Kidney tubule cell (primary cell): ENCODE data around the gene CCDC88B.

Source experiments
- DNase-seq: peaks from one replicate; pipeline ENCODE4 v3.0.0-alpha.2; 2018; ENCODE audit warnings: low spot score

The CCDC88B gene

DNA sequence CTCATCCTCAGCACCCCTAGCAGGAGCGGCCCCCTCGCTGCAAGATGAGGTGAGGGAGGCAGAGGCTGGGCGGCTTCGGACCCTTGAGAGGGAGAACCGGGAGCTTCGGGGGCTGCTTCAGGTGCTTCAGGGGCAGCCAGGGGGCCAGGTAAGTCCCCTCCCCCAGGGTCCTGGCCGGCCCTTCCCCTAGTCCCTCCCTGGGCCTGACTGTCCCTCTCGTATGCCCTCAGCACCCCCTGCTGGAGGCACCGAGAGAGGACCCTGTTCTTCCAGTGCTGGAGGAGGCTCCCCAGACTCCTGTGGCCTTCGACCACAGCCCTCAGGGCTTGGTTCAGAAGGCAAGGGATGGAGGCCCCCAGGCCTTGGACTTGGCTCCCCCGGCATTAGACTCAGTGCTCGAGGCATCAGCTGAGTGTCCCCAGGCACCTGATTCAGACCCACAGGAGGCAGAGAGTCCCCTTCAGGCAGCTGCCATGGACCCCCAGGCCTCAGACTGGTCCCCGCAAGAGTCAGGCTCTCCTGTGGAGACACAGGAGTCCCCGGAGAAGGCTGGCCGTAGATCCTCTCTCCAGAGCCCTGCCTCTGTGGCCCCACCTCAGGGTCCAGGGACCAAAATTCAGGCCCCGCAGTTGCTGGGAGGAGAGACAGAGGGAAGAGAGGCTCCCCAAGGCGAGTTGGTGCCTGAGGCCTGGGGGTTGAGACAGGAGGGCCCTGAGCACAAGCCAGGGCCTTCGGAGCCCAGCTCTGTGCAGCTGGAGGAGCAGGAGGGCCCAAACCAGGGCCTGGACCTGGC is 4.0 kb downstream of the CCDC88B start:
- DNase-seq: no peak

DNA sequence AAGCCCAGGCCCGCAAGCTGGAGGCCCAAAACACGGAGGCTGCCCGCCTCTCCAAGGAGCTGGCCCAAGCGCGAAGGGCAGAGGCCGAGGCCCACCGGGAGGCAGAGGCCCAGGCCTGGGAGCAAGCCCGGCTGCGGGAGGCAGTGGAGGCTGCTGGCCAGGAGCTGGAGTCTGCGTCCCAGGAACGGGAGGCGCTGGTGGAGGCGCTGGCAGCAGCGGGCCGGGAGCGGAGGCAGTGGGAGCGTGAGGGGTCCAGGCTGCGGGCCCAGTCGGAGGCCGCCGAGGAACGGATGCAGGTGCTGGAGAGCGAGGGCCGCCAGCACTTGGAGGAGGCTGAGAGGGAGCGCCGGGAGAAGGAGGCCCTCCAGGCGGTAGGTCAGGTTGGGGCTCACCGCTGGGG is 4.8 kb downstream of the CCDC88B start:
- no peak for DNase-seq

DNA sequence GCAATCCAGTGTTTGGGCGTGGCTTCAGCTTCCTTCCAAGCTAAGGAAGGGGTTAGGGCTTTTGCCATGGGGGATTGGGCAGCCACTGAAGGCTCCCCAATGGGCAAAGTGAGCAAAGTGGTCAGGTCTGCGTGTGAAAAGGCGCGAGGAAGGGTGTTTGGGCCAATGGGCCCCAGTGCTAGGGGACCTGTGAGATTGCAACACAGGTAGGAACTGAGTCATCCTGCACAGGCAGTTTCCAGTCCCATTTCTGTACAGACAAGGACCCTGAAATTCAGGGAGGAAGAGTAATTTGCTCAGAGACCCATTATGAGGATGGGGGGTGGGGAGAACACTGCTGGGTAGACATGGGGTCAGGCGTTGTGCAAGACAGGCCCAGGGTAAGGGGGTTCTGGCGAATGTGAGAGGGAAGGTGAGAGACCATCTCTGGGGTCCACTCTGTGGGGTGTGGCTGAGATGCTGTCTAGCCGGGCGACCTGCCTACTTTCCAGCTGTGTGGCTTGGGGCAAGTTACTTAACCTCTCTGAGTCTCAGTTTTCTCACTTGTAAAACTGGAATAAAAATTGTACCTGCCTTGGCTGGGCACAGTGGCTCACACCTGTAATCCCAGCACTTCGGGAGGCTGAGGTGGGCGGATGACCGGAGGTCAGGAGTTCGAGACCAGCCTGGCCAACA is 7.3 kb downstream of the CCDC88B start:
- DNase-seq: peak; percentile 16

DNA sequence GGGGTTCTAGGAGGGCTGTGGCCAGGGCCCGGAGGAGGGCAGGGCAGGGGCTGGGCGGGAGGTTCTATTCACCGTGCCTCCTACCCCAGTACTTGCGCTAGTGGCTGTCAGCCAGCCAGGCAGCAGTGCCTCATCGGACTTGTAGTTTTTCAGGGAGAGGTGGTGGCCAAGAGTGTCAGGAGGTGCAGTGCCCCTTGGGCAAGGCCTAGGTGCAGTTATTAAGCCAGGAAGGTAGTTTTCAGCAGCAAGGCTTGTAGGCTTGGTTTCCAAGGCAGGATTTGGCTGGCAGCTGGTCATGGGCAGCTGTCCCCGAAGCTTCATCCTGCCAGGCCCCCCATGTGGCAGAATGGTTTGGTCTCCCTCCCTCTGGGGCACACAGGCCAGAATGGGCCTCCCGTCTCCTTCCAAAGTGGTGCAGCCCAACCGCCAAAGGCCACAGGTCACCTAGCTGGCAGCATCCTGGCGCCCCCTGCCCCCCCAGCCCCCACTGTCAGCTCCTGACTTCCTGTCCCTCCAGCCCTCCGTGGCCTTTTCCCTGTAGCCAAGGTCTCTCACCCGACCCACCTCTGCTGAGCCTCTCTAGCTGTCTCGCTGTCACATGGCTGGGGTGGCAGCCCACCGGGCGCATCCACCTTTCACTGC is 8.5 kb downstream of the CCDC88B start:
- no peak for DNase-seq

DNA sequence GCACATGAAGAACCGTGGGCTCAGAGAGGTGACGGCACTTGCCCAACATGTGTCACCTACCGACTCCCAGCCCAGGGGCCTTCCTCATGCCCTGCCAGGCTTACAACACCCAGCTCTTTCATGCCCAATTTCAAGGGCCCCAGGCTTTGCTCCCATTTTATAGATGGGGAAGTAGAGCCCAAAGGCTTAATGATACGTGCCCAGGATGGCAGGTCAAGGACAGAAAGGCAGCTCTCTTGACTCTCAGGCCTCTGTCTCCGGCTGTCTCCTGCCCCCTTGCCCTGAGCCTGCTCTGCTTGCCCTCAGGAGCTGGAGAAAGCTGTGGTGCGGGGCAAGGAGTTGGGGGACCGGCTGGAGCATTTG is 9.0 kb downstream of the CCDC88B start:
- no peak for DNase-seq

DNA sequence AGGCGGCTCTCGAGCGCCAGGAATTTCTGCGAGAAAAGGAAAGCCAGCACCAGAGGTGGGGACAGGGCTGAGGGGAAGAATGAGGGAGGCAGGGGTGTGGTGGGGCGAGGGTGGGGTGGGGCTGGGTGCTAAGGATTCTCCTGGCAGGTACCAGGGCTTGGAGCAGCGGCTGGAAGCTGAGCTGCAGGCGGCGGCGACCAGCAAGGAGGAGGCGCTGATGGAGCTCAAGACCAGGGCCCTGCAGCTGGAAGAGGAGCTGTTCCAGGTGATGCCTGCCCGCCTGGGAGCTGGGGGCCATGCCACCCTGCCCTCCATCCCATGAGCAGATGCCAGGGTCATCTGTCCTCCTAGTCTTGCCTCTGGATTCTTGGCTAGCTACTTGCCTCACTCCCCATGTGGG is 9.4 kb downstream of the CCDC88B start:
- no peak for DNase-seq

DNA sequence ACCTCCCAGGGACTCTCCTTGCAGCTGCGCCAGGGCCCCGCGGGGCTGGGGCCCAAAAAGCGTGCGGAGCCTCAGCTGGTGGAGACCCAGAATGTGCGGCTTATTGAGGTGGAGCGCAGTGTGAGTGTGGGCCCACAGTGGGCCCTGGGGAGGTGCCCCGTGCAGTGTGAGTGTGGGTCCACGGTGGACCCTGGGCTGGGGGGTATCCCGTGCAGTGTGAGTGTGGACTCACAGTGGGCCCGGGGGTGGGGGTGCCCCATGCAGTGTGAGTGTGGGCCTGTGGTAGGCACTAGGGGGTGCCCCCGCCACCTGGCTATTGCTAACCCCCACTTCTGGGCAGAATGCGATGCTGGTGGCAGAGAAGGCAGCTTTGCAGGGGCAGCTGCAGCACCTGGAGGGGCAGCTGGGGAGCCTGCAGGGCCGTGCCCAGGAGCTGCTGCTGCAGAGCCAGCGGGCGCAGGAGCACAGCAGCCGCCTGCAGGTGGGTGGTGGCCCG is 11.2 kb downstream of the CCDC88B start:
- no peak for DNase-seq

DNA sequence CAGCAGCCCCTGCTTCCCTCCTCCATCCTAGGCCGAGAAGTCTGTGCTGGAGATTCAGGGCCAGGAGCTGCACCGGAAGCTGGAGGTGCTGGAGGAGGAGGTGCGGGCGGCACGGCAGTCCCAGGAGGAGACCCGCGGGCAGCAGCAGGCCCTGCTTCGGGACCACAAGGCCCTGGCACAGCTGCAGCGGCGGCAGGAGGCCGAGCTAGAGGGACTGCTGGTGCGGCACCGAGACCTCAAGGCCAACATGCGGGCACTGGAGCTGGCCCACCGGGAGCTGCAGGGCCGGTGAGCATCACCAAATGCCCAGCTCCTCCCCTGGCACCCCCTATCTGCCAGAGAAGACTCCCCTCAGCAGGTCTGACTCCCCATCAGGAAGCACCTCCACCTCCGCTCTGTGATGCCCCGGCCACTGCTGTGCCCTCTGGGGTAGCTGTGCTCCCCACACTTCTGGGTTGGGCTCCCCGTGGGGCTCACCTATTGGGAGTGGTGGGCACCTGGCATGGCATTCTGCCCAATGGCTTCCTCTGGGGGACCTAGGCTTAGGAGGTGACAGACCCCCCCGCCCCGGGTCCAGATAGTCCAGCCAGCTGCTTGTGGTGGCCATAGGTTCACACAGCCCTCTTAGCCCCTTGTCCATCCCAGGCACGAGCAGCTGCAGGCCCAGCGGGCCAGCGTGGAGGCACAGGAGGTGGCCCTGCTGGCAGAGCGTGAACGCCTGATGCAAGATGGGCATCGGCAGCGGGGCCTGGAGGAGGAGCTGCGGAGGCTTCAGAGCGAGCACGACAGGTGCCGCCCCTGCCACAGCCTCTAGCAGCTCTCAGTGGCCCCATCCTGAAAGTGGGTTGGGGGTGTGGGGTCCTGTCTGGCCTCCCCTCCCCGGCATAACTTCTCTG is 12.3 kb downstream of the CCDC88B start:
- no peak for DNase-seq

DNA sequence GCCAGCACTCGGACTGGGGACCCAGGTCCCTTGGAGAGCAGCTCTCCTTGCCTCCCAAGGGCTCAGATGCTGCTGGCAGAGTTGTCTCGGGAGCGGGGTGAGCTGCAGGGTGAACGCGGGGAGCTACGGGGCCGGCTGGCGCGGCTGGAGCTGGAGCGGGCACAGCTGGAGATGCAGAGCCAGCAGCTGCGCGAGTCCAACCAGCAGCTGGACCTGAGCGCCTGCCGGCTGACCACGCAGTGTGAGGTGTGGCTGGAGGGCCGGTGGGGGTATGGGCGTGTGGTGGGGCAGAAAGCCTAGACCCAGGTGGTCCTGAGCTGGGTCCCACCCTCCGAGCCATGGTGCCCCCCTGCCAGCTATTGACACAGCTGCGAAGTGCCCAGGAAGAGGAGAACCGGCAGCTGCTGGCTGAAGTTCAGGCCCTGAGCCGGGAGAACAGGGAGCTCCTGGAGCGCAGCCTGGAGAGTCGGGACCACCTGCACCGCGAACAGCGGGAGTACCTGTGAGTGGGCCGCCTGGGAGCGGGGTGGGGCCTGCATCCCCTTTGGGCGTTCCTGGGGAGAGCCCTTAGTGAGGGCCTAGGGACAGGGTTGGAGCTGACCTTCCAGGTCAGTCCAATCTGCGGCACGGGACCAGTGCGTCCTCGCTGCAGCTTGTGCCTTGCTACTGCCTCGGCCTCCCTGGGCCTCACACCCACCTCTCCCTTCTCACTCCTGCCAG is 13.2 kb downstream of the CCDC88B start:
- no peak for DNase-seq

DNA sequence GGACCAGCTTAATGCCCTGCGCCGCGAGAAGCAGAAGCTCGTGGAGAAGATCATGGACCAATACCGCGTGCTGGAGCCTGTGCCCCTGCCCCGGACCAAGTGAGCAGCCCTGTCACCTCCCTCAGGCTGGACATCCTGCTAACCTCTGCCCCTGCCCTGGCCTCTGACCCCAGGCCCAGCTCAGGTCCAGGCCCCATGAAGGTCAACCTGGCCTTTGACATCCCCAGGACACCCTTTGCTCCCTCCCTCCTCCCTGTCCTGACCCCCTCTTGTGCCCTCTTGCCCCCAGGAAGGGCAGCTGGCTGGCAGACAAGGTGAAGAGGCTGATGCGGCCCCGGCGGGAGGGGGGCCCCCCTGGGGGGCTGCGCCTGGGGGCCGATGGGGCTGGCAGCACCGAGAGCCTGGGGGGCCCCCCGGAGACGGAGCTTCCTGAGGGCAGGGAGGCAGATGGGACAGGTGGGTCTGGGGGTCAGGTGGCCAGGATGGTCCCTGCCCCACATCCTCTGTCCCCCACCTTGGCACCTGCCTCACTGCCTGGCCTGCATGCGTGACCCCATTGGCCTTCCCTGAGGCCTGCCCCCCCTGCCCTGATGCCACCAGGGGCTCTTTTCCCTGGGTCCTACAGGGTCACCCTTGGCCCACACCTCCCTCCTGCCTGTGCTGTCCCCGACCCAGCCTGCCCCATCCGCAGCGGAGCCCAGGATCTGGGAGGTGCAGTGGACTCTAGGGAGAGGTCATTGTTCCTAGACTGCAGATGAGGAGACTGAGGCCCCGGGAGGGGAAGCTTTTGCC is 13.9 kb downstream of the CCDC88B start:
- no peak for DNase-seq

DNA sequence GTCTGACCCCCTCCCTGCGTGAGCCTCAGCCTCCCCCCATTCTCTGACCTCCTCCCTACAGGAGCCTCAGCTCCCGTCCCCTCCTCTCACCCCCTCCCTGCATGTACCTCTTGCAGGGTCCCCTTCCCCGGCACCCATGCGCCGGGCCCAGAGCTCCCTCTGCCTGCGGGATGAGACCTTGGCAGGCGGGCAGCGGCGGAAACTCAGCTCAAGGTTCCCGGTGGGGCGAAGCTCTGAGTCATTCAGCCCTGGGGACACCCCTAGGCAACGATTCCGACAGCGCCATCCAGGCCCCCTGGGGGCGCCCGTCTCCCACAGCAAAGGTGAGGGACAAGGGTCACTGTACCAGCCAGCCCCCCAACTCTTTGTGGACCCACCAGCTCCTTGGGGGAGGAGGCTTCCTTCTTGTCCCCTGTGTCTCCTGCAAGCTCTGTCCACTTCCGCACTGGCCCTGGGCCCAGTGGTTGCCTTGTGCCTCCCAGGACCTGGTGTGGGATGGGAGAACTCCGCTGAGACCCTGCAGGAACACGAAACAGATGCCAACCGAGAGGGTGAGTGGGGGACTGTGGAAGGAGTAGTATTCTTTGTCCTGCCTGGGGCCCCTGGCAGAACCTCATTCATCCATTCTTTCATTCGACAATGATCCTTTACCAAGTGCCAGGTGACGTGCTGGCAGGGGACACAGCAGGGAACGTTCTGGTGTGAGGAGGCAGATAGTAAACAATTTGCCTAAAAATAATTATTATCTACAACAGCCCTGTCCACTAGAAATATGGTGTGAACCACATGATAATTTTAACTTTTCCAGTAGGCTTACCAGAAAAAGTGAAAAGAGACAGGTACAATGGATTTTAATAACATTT is 15.3 kb downstream of the CCDC88B start:
- DNase-seq: peak; percentile 87

DNA sequence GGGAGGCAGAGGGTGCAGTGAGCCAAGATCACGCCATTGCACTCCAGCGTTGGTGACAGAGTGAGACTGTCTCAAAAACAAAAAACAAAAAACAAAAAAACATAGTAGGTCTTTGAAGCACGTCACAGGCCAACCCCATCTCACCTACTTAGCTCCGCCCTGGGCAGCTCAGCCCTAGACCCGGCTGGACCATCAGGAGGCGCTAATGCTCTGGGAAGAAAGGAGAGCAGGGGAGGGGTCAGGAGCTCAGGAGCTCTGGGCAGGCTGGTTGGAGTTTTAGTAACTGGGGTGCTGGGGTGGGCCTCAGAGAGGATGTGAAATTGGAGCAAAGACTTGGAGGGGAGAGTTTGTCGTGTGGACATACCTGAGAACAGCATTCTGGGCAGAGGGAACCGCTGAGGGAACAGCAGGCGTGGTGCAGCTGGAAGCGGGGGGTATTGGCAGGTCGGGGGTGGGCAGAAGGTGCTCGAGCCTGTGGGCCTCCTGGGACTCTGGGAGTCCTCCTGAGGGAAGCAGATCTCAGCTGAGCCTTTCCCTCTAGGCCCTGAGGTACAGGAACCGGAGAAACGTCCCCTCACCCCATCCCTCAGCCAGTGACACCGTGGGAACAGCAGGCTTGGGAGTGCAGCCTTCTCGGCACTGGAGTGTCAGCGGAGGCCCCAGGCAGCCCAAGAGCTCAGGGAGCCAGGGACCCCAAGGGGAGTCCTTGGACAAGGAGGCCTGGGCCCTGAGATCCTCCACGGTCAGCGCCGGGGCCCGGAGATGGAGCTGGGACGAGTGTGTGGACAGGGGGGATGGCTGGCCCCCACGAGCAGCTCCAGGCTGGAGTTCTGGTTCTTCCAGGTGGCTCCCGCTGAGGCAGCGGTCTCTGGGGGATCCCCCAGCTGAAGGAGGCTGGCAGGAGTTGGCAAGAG is 16.8 kb downstream of the CCDC88B start:
- DNase-seq: peak; percentile 48

DNA sequence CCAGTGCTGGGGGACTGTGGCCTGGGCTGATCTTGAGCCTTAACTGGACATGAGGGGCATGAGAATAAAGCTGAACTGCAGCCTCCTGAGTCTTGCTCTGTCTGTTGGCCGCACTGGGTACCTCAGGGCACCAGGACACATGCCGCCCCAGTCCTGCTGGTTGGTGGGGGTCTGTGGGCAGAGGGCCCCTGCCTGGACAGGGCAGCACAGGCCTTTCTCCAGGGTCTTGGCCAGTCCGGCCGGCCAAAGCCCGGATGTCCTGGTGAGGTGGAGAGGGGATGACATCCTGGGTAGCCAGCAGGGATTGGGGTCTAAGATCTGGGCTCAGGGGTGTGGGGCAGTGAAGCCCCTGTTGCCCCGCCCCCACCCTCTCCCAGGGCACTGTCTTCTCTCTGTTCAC is 17.4 kb downstream of the CCDC88B start:
- no peak for DNase-seq

DNA sequence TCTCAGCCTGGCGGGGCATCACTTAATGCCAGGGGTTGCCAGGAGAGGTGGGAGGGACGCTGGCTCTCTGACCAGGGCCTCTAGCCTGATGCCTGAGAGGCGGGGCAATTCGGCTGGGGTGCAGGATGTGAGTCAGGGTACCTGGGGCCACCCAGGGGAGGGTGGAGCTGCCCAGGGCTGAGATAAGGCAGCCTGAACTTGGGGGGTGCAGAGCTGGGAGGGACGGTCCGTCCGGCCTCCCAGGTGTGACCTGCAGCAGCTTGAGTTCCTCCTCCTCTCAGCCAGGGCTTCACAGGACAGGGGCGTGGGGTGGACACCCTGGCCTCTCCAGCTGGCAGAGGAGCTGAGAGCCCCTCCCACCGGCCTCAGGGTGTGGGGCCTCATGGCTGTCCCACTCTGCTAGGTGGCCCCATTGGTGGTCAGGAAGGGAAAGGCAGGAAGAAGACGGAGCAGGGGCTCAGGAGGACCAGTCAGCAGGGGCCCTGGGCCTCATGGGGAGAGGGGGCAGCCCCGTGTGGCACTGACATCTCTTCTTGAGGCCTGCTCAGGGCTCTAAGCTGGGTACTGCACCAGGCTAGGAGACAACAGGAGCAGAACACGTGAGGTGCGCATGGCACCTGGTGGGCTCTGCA is 18.0 kb downstream of the CCDC88B start:
- peak; percentile 75 for DNase-seq

DNA sequence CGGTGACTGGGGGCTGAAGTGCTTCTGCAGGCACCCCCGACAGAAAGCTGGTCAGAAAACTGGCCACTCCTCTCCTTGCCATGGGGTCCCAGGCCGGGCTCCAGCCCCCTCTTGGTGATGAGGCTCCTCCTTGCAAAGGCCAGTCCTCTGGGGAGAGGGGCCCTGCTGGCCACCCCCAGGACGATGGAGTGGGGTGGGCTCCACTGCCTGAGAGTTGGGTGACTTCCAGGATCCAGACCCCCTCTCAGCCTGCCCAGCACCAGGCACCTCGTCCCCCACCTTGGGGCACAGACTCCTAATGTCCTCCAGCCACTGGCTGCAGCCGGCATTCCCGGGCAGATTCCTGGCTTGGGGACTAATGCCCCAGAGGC is 18.5 kb downstream of the CCDC88B start:
- DNase-seq: no peak

DNA sequence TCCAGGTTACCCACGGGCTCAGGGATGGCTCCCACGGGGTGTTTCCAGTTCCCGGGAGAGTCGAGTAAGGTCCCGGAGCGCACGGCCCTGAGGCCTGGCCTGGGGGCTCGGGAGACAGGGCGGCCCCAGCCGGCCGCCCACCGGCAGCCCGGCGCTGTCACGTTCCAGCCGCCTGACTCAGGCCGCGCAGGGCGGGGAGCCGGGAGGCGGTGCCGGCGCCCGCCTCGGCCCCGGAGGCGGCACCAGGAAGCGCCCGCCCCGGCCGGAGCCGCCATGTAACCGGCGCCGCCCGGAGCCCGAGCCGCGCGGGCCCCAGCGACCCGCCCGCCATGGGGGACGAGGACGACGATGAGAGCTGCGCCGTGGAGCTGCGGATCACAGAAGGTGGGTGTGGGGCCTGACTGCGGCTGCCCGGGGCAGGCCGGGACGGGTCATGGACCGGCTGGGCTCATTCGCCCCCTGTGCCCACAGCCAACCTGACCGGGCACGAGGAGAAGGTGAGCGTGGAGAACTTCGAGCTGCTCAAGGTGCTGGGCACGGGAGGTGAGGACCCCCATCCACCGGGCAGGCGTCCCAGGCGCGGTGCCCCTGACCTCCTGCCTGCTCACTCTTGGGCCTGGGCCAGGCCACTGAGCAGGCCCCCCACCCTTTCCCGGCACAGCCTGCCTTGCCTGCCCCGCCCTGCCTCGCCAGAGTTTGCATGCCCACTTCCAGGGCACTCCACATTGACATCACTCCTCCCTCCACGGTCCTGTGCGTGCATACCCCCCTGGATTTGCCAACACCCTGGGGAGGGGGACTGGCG is 19.1 kb downstream of the CCDC88B start, which contains the start of gene RPS6KA4:
Gene RPS6KA4 (plus strand): TSS at position 256 of the 805 bp plus-strand sequence. CDS start 74 bp downstream, at position 330.
- peak; percentile 77 for DNase-seq
